GM12891 (cell line): ENCODE measurements around the gene UBE2L5.
"Not testable (repeated sequence)": the region's sequence is repeated elsewhere in the genome, so short reads cannot be mapped to it uniquely, and the experiment has no call there.

ENCODE experiments used
- DNase-seq: peaks from one replicate; pipeline ENCODE4 v3.0.0; 2011; ENCODE audit warnings: low spot score; ENCODE audit not compliant: insufficient read length
- FAIRE-seq: peaks from 2 replicates; lab custom pipeline; 2011; peaks lifted over from hg19 to GRCh38; lab: Jason Lieb, UNC
- PAX5 ChIP-seq: IDR thresholded peaks from 2 replicates; pipeline ENCODE4 v1.6.1; 2011; ENCODE audit warnings: low read length, moderate library complexity, mild to moderate bottlenecking; ENCODE audit not compliant: insufficient read depth, severe bottlenecking
- POLR2A ChIP-seq: IDR thresholded peaks from 2 replicates; pipeline ENCODE4 v1.6.1; 2011; ENCODE audit warnings: low read depth, low read length, control low read depth
- POLR2AphosphoS5 ChIP-seq: IDR thresholded peaks from 2 replicates; pipeline ENCODE4 v1.6.1; 2011; ENCODE audit warnings: low read depth, low read length, control low read depth
- POU2F2 ChIP-seq: IDR thresholded peaks from 2 replicates; pipeline ENCODE4 v1.6.1; 2011; ENCODE audit warnings: low read depth, mild to moderate bottlenecking, control low read depth, low read length, moderate library complexity
- SPI1 ChIP-seq: IDR thresholded peaks from 2 replicates; pipeline ENCODE4 v1.6.1; 2011; ENCODE audit warnings: low read depth, low read length, control low read depth
- TAF1 ChIP-seq: IDR thresholded peaks from 2 replicates; pipeline ENCODE4 v1.6.1; 2011; ENCODE audit warnings: low read depth, low read length, control low read depth

The UBE2L5 gene

DNA sequence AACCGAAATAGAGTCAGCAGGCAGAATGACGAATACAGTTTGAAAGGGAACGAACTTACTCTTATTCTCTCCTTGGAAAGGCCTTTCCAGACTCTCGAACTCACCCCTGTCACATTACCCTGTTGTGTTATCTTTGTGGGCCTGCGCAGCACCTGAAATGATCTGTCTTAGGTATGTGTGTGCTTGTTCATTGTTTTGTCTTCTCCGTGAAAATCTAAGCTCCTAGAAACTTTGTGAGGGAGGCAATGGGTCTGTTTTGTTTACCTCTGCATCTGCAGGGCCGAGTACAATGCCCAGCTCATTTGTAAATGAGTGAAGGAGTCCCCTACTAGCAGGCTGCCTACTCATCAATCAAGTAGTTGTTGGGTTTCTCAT, 23.8 kb downstream of the UBE2L5 start:
- DNase-seq = no peak
- no peak for TF ChIP-seq POU2F2
- no peak for TF ChIP-seq PAX5
- no peak for TF ChIP-seq POLR2AphosphoS5
- 0 out of 2 replicates have a peak, but pooled peaks have one; percentile 24 for TF ChIP-seq TAF1
- no peak for TF ChIP-seq SPI1
- no peak for TF ChIP-seq POLR2A

GRCh38 chr13:30448441-30448840, 26.1 kb downstream of the UBE2L5 start:
- no peak for FAIRE-seq
- TF ChIP-seq POLR2AphosphoS5 (no peak), POU2F2 (no peak), POLR2A (no peak), TAF1 (no peak), SPI1 (no peak), PAX5 (no peak)
- no peak for DNase-seq

More for the DNA sequence above, 23.8 kb downstream of the UBE2L5 start:
- no peak for FAIRE-seq

- TF ChIP-seq POLR2A (no peak), POU2F2 (no peak), POLR2AphosphoS5 (no peak), TAF1 (no peak), PAX5 (no peak), SPI1 (no peak)
- DNase-seq (no peak), FAIRE-seq (no peak)
Observed at GRCh38 chr13:30450066-30450465, 27.8 kb downstream of the UBE2L5 start.

- DNase-seq, FAIRE-seq: not testable (repeated sequence)
Observed at GRCh38 chr13:30451476-30451875, 29.2 kb downstream of the UBE2L5 start.

GRCh38 chr13:30453727-30454126, 31.4 kb downstream of the UBE2L5 start:
- peak; percentile 64 for TF ChIP-seq SPI1
- no peak for TF ChIP-seq TAF1
- FAIRE-seq (peak; percentile 51), DNase-seq (no peak)

GRCh38 chr13:30454991-30455390, 32.7 kb downstream of the UBE2L5 start:
- no peak for TF ChIP-seq POLR2AphosphoS5
- TF ChIP-seq PAX5 = no peak
- no peak for TF ChIP-seq POLR2A
- TF ChIP-seq SPI1 = no peak
- TF ChIP-seq TAF1 = no peak
- no peak for TF ChIP-seq POU2F2
- DNase-seq = no peak
- peak; percentile 13 for FAIRE-seq

GRCh38 chr13:30456290-30456689, 34.0 kb downstream of the UBE2L5 start:
- no peak for FAIRE-seq

GRCh38 chr13:30457306-30457891, 35.1 kb downstream of the UBE2L5 start:
- FAIRE-seq = peak; percentile 64
- no peak for DNase-seq
- peak; percentile 37; the same call in 1 of the 2 replicates for TF ChIP-seq SPI1
- TF ChIP-seq POU2F2 = no peak

More at GRCh38 chr13:30456290-30456689, 34.0 kb downstream of the UBE2L5 start:
- no peak for TF ChIP-seq TAF1
- TF ChIP-seq POLR2AphosphoS5 = no peak
- no peak for TF ChIP-seq PAX5
- TF ChIP-seq SPI1 = no peak
- no peak for TF ChIP-seq POU2F2
- TF ChIP-seq POLR2A = no peak
- DNase-seq = no peak

DNA sequence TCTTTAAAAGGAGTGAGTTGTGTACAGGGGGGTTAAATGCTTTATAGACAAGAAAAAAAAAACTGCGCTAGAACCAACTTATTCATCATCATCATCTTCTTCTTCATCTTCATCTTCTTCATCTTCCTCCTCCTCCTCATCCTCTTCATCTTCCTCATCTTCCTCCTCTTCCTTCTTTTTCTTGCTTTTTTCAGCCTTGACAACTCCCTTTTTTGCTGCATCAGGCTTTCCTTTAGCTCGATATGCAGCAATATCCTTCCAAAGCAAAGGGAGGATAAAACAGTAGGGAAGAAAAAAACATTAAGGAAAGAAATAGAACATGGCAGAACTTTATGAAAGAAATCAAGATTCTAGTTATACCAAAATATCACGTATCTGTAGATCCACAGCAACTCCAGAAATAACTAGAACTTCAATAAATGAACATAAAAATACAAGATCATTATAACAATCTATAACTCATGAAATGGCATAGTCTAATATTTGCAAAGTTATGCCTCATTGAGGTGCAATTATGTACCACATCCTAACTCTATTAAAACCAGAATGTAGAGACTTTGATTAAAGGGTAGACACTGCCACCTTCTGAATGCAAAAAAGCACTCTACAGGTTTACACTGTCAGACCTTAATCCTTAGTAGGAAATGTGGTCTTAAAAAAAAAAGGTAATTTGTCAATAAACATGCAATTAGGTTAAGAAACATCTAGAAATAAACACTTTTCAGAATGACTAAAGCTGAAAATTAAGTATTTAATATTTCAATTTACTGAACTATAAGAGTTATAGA, 39.2 kb downstream of the UBE2L5 start:
- FAIRE-seq, DNase-seq: not testable (repeated sequence)

- TF ChIP-seq TAF1 (no peak), POLR2AphosphoS5 (peak; percentile 72; the same call in 1 of the 2 replicates), SPI1 (no peak), PAX5 (no peak), POLR2A (peak; percentile 56; the same call in 1 of the 2 replicates), POU2F2 (peak; percentile 92)
- FAIRE-seq (peak; percentile 89), DNase-seq (no peak)
Observed at GRCh38 chr13:30463787-30464495, 41.6 kb downstream of the UBE2L5 start.
